Posterior cingulate gyrus (tissue), 11 donors: ENCODE results near the gene TMPRSS4.
"Not testable (repeated sequence)": the region's sequence is repeated elsewhere in the genome, so short reads cannot be mapped to it uniquely, and the experiment has no call there.

Experiments
- DNase-seq, 10 donors: peaks; one replicate each; pipeline versions ENCODE4 v3.0.0 to v3.0.0-alpha.2; 2020 to 2021; ENCODE audit warnings: mixed read lengths in 3 of 10
- intact Hi-C: fragments of 100-400 bp; cut with DNase I; formaldehyde crosslinking; loops from one replicate; pipeline ENCODE4 v1.15.1; 2023

Gene TMPRSS4

GRCh38 chr11:118054712-118055640 lies 21.9 kb upstream of the TMPRSS4 start:
- DNase-seq: peak in 2 of 10 donors; percentile 61 to 68
- intact Hi-C loops: no loop called here

DNA sequence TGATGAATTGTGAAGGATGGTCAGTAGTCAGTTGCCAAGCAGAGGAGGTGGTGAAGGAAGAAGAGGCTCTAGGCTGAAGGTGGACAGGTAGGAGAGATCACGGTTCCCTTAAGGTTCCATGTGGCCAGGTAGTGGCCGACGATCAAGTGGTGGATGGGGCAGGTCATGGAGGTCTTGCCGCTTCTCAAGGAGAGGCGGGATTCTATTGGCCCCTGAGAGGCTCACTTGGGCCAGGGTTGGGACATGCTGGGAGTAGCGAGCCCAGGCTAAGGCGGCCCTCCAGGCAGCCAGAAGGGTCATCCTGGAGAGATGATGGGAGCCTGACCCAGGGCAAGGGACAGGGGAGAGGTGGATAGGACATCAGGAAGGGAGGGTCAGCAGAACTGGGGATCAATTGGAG lies 20.9 kb upstream of the TMPRSS4 start:
- DNase-seq: peak in 2 of 10 donors; percentile 28 to 31
- intact Hi-C loops: no loop called here

DNA sequence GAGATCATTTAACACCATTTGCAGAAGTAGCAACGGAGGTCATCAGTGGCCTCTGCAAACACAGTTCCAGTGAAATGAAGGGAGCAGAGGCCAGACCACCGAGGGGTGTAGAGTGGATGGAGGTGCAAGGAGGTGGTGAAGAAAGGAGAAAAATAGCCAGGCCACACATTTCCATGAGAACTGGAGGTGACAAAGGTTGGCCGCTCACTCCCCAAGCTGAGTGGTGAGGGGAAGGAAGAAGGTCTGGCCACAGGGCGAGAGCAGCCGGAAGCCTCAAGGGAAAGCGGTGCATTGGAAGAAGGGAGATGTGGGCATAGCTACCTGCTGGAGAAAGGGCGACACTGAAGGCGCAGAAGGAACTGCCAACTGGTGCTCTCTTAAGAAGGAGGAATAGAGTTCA lies 20.1 kb upstream of the TMPRSS4 start:
- peak in 2 of 10 donors; percentile 19 to 40 for DNase-seq
- intact Hi-C loops: no loop called here

GRCh38 chr11:118057251-118058145 lies 19.4 kb upstream of the TMPRSS4 start:
- DNase-seq: peak in 2 of 10 donors; percentile 46 to 66
- intact Hi-C loops: no loop called here

GRCh38 chr11:118058311-118059245 lies 18.3 kb upstream of the TMPRSS4 start:
- intact Hi-C loops: no loop called here
- DNase-seq: peak in 2 of 10 donors; percentile 68 to 74

- intact Hi-C loops: no loop called here
- peak in 2 of 10 donors; percentile 48 to 65 for DNase-seq
Measured at GRCh38 chr11:118059246-118059940, 17.5 kb upstream of the TMPRSS4 start.

- intact Hi-C loops: no loop called here
- DNase-seq: peak in 2 of 10 donors; percentile 69 to 82
Measured at GRCh38 chr11:118060081-118060661, 16.7 kb upstream of the TMPRSS4 start.

DNA sequence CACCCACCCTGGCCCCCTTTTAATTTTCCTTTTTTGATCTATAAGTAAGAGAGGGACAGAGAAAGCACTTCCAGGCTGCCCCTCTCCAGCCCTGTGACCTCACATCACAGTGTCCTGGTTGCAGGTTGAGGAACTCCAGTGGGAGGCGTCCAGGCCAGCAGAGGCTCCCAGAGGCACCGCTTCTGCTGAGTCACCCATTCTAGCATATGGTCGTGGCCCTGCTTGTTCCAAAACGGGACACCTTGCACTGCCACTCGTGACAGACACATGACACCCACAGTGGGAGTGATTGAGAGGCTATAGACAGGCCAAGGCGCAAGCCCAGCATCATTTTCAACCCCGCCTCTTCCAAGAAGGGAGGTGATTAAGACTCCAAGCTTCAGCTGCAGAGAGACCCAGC lies 16.0 kb upstream of the TMPRSS4 start:
- intact Hi-C loops: no loop called here
- DNase-seq: peak in 2 of 10 donors; percentile 46 to 83

GRCh38 chr11:118061586-118062125 lies 15.2 kb upstream of the TMPRSS4 start:
- intact Hi-C loops: no loop called here

GRCh38 chr11:118062181-118062580 lies 14.7 kb upstream of the TMPRSS4 start:
- peak in 2 of 10 donors; percentile 20 to 24 for DNase-seq
- intact Hi-C loops: not testable (repeated sequence)

More at GRCh38 chr11:118061586-118062125, 15.2 kb upstream of the TMPRSS4 start:
- DNase-seq: peak in 2 of 10 donors; percentile 20 to 37

GRCh38 chr11:118062631-118063030 lies 14.2 kb upstream of the TMPRSS4 start:
- peak in 1 of 10 donors; percentile 39 for DNase-seq
- intact Hi-C loops: not testable (repeated sequence)

DNA sequence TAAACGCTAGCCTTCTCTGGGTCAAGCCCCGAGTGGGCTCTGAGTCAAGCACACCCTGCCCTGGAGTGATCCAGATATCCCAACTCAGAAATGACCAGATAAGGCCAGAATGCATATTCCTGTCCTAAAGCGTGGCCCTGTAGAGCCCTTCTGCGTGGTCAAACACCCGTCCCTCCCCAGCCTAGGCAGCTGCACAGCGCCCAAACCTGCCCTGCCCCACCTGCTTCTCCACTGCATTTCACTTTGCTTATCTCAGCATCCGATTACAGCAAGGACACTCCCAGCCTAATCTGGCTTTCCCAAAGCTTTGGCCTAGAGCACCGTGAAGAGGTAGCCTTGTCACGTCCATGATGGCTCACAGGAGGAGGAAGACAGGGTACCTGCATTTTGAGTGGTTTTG lies 11.9 kb upstream of the TMPRSS4 start:
- peak in 2 of 10 donors; percentile 24 to 32 for DNase-seq
- intact Hi-C loops: no loop called here

DNA sequence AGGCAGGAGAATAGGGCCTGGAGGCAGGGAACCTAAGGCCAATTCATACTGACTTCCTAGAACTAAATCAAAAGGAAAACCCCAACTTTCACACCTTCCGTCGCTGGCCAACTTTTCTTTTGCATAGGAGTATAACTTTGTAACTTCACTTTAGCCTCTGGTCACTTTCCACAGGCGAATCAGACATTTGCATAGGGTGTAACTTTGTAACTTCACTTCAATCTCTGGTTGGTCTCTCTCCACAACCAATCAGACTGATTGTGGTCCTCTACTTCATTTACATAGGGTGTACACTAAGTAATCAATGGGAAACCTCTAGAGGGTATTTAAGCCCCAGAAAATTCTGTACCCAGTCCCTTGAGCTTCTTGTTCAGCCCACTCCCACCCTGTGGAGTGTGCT lies 11.5 kb upstream of the TMPRSS4 start:
- no peak for DNase-seq
- intact Hi-C loops: no loop called here

DNA sequence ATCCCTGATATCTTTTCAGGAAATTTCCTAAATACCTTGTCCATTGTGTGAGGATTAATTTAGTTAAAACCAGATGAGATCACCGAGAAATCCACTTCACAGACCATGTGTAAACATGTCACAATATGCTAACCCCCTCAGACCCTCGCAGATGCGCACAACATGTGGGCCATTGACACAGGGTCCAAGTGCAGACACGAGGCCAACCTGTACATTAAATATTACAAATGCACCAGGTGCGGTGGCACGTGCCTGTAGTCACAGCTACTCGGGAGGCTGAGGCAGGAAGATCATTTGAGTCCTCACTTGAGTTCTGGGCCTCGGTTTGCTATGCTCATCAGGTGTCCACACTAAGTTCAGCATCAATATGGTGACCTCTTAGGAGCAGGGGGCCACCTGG lies 9.9 kb upstream of the TMPRSS4 start:
- DNase-seq: peak in 2 of 10 donors; percentile 5 to 56
- intact Hi-C loops: no loop called here

GRCh38 chr11:118068206-118068944 lies 8.5 kb upstream of the TMPRSS4 start:
- peak in 4 of 10 donors; percentile 40 to 78 (median 54) for DNase-seq
- intact Hi-C loops: no loop called here

GRCh38 chr11:118068945-118069612 lies 7.8 kb upstream of the TMPRSS4 start:
- intact Hi-C loops: no loop called here
- DNase-seq: peak in 2 of 10 donors; percentile 79 to 85

DNA sequence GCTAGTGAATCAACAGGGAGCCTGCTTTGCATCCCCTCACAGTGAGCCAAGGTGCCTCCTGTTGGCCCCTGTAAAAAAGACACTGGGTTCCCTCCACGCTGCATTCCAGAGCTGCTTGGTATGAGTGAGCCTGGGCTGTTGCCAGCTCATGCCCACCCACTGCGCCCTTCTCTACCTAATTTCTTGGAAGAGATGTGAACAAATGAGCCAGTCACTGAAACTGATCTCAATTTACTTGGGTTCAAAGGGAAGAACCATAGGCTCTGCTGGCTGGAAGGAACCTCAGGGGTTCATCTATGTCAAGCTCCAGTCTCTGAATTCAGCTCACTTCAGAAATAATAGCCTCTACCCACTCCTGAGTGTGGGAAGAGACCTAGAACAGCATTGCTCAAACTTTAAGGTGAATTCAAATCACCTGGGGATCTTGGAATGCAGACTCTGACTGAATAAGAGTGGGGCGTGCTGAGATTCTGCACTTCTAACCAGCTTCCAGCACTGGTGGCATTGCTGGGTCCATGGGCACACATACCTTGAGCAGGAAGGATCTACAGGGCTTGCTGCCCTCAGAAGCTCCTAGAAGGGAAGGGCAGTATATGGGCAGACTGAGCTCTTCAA lies 5.4 kb upstream of the TMPRSS4 start:
- peak in 2 of 10 donors; percentile 12 to 55 for DNase-seq
- intact Hi-C loops: no loop called here
